Loucy (cell line): ENCODE measurements around the gene CLIP3.

Experiments
- H2AFZ ChIP-seq: fragments of 200-600 bp; sonication (generic); 2 replicates; pipeline ENCODE4 v1.6.0; 2016; ENCODE audit warnings: antibody characterized with exemption, mild to moderate bottlenecking, low read length, moderate library complexity
- H3F3A ChIP-seq: fragments of 200-600 bp; 2 replicates; pipeline ENCODE4 v1.6.0; 2016; ENCODE audit warnings: antibody characterized with exemption, low read depth, mild to moderate bottlenecking
- H3K27me3 ChIP-seq: fragments of 200-600 bp; sonication (generic); 2 replicates; pipeline ENCODE4 v1.6.1; 2014; ENCODE audit warnings: low read length, mild to moderate bottlenecking; ENCODE audit not compliant: insufficient read depth, poor library complexity, severe bottlenecking
- H3K36me3 ChIP-seq: fragments of 200-600 bp; sonication (generic); 2 replicates; pipeline ENCODE4 v1.6.1; 2016; ENCODE audit warnings: low read length; ENCODE audit not compliant: insufficient read depth
- H3K4me1 ChIP-seq: fragments of 200-600 bp; sonication (generic); 2 replicates; pipeline ENCODE4 v1.5.1; 2014; ENCODE audit warnings: low read length, mild to moderate bottlenecking; ENCODE audit not compliant: insufficient read depth, poor library complexity, severe bottlenecking
- H3K4me2 ChIP-seq: fragments of 200-600 bp; sonication (generic); 2 replicates; pipeline ENCODE4 v1.6.0; 2014; ENCODE audit warnings: antibody characterized with exemption, low read length, low read depth, mild to moderate bottlenecking; ENCODE audit not compliant: poor library complexity, severe bottlenecking
- H3K4me3 ChIP-seq: fragments of 200-600 bp; sonication (generic); 2 replicates; pipeline ENCODE4 v1.5.1; 2014; ENCODE audit warnings: low read length, mild to moderate bottlenecking, mixed read lengths; ENCODE audit not compliant: poor library complexity, severe bottlenecking
- H3K79me2 ChIP-seq: fragments of 200-600 bp; sonication (generic); 2 replicates; pipeline ENCODE4 v1.6.1; 2014; ENCODE audit warnings: low read length; ENCODE audit not compliant: insufficient read depth
- H3K9ac ChIP-seq: fragments of 200-600 bp; sonication (generic); 2 replicates; pipeline ENCODE4 v1.6.0; 2014; ENCODE audit warnings: mild to moderate bottlenecking, low read depth, low read length, moderate library complexity; ENCODE audit not compliant: poor library complexity, severe bottlenecking
- H3K9me2 ChIP-seq: fragments of 200-600 bp; sonication (generic); replicated peaks from 2 replicates; pipeline ENCODE4 v1.6.1; 2016; ENCODE audit warnings: low read depth, low read length, mixed read lengths
- H3K9me3 ChIP-seq: fragments of 200-600 bp; sonication (generic); 2 replicates; pipeline ENCODE4 v1.6.1; 2014; ENCODE audit warnings: mild to moderate bottlenecking, antibody characterized with exemption, low read length, low read depth; ENCODE audit not compliant: insufficient read depth
- H4K20me1 ChIP-seq: fragments of 200-600 bp; sonication (generic); 2 replicates; pipeline ENCODE4 v1.6.0; 2014; ENCODE audit warnings: antibody characterized with exemption, low read length, mild to moderate bottlenecking; ENCODE audit not compliant: insufficient read depth, poor library complexity, severe bottlenecking
- EZH2phosphoT487 ChIP-seq: fragments of 200-600 bp; IDR thresholded peaks from 2 replicates; pipeline ENCODE4 v1.6.1; 2018; ENCODE audit warnings: antibody characterized with exemption, mild to moderate bottlenecking, moderate library complexity, borderline replicate concordance
- TF ChIP-seq, protein P1 (sequence below): fragments of 200-600 bp; sonication (generic); conservative IDR thresholded peaks from 2 replicates; pipeline ENCODE4 v1.5.1; 2014; ENCODE audit warnings: mild to moderate bottlenecking, antibody characterized with exemption, low read length

The CLIP3 gene

DNA sequence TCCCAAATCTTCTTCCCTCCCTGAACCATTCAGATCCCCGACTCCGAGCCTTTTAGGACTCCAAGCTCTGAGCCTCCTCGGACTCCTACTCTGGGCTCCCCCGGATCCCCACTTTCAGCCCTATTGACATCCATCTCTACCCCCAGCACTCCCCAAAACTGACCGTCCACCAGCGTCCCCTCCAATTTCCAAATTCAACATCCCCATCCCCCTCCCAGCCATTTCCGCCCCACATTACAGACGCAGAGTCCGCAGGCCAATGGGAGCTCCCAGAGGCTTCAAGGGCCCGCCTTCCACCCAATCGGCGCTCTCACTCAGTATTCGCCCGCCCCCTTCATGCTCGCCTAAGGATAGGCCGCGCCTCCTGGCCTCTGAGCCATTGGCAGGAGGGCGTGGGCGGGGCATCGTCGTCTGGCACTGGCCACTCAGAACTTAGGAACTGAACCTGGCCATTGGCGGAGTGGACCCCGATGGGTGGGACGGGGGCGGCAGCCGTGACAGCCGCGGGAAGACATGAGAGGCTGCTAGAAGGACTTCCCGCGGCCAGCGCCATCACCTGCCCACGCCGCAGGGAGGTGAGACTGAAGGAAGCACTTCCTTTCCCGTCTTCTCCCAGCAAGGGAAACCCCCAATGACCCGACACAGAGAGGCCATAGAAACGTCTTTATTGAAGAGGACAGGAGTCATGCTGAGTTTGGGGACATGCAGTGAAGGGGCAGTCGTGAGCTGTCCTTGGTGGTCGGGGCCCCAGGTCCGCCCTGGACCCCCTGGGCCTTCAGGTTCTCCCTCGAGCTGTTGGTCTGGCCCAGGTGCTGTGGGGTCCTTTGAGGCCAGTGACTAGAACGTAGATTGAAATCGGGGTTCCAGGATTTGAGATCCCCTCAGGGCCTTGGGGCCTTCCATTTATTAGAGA, 18.4 kb downstream of the CLIP3 start, which contains the start of gene ALKBH6:
Gene ALKBH6, minus strand, starts transcription at position 202 of the 913 bp plus-strand sequence. CDS start 816 bp downstream, outside the sequence.
- Histone ChIP-seq H3K36me3 (no peaks in the 10 kb centered on the region), H3K4me1 (peaks cover 11% of the 10 kb centered on the region), H3K9me2 (no peaks in the 10 kb centered on the region), H3K27me3 (no peaks in the 10 kb centered on the region), H3K9ac (peak within 1 kb of the TSS; percentile 91), H3K9me3 (no peaks in the 10 kb centered on the region), H2AFZ (peak within 1 kb of the TSS; percentile 70), H3K4me2 (peak within 1 kb of the TSS; percentile 94), H3K79me2 (peaks cover 22% of the 10 kb centered on the region), H3K4me3 (peak within 1 kb of the TSS; percentile 90), H3F3A (no peaks in the 10 kb centered on the region), H4K20me1 (no peaks in the 10 kb centered on the region)
- no peak for TF ChIP-seq EZH2phosphoT487
- TF ChIP-seq, protein P1, sequence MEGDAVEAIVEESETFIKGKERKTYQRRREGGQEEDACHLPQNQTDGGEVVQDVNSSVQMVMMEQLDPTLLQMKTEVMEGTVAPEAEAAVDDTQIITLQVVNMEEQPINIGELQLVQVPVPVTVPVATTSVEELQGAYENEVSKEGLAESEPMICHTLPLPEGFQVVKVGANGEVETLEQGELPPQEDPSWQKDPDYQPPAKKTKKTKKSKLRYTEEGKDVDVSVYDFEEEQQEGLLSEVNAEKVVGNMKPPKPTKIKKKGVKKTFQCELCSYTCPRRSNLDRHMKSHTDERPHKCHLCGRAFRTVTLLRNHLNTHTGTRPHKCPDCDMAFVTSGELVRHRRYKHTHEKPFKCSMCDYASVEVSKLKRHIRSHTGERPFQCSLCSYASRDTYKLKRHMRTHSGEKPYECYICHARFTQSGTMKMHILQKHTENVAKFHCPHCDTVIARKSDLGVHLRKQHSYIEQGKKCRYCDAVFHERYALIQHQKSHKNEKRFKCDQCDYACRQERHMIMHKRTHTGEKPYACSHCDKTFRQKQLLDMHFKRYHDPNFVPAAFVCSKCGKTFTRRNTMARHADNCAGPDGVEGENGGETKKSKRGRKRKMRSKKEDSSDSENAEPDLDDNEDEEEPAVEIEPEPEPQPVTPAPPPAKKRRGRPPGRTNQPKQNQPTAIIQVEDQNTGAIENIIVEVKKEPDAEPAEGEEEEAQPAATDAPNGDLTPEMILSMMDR: no peak

DNA sequence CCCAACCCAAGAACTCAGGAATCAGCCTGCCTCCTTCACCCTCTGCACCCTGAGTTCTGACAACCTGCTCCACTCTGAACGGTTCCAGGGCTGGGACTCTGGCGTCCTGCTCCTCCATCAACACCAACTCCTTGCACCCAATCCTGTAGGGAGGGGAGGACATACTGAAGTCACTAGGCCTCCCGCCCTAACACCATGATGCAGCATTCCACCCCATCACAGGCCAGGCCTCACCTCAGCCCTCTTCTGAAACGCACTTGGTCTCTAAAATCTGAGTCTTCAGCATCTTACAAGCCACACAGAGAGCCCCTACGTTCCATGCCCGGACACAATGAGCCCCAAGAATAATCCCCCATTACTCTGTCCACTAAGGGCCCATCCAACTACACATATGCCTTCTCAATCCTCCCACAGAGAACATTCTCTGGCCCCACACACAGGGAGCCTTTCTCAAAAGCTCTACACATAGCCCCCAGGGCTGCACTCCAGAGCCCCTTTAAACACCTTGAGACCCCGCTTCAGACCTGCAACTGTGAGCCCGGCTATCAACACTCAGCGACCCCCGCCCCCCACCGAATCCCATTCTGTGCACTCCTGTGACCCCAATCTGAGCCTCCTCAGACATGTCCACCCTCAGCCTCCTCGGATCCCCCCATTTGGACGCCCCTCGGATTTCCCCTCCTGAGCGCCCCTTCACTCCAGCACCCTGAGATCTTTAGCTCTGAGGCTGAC, 19.2 kb downstream of the CLIP3 start:
- H3K4me1 ChIP-seq: peaks cover 11% of the 10 kb centered on the region
- no peaks in the 10 kb centered on the region for H3K9me3 ChIP-seq
- H3K36me3 ChIP-seq: no peaks in the 10 kb centered on the region
- peaks cover 22% of the 10 kb centered on the region for H3K79me2 ChIP-seq
- H2AFZ ChIP-seq: peak overlapping the region; percentile 70; the same call in 1 of the 2 replicates
- H3K27me3 ChIP-seq: no peaks in the 10 kb centered on the region
- no peaks in the 10 kb centered on the region for H3K9me2 ChIP-seq
- peak overlapping the region; percentile 90 for H3K4me3 ChIP-seq
- H3F3A ChIP-seq: no peaks in the 10 kb centered on the region
- TF ChIP-seq EZH2phosphoT487: no peak
- TF ChIP-seq, protein P1: no peak
- H4K20me1 ChIP-seq: no peaks in the 10 kb centered on the region
- peak overlapping the region; percentile 90 for H3K4me2 ChIP-seq
- H3K9ac ChIP-seq: peak overlapping the region; percentile 91

GRCh38 chr19:36010402-36010801, 22.3 kb downstream of the CLIP3 start:
- no peak overlapping the region for H3K9ac ChIP-seq
- H3K27me3 ChIP-seq: no peaks in the 10 kb centered on the region

More at GRCh38 chr19:36010402-36010801, 22.3 kb downstream of the CLIP3 start:
- Histone ChIP-seq H3F3A (no peaks in the 10 kb centered on the region), H3K9me3 (no peaks in the 10 kb centered on the region), H3K9me2 (no peaks in the 10 kb centered on the region), H3K4me3 (no peak overlapping the region), H3K79me2 (peaks cover 20% of the 10 kb centered on the region), H4K20me1 (no peaks in the 10 kb centered on the region), H3K36me3 (no peaks in the 10 kb centered on the region), H3K4me2 (no peak overlapping the region), H2AFZ (no peak overlapping the region), H3K4me1 (peaks cover 9% of the 10 kb centered on the region)
- no peak for TF ChIP-seq EZH2phosphoT487
- TF ChIP-seq, protein P1: no peak
